H9 (cell line): ENCODE data around the gene NKPD1. TPM values are rescaled to one million over a fixed set of nuclear protein-coding genes. Genes with fewer than 3 reads are reported as not detected.

Experiments
- DNase-seq: peaks from one replicate; pipeline ENCODE4 v3.0.0-alpha.2; 2017
- H2AFZ ChIP-seq: one replicate; pipeline ENCODE4 v1.6.1; 2013; ENCODE audit warnings: mild to moderate bottlenecking, low read length, control low read depth, moderate library complexity
- H2AK5ac ChIP-seq: 2 replicates; pipeline ENCODE4 v1.6.1; 2013; ENCODE audit warnings: low read length, control low read depth, mixed read lengths; ENCODE audit not compliant: insufficient read length
- H2BK120ac ChIP-seq: one replicate; pipeline ENCODE4 v1.6.1; 2013; ENCODE audit warnings: low read depth, mild to moderate bottlenecking, low read length, control low read depth, inconsistent platforms; ENCODE audit not compliant: poor library complexity, severe bottlenecking
- H2BK12ac ChIP-seq: 2 replicates; pipeline ENCODE4 v1.6.1; 2013; ENCODE audit warnings: low read length, control low read depth, mixed read lengths, low read depth; ENCODE audit not compliant: insufficient read length
- H2BK15ac ChIP-seq: 2 replicates; pipeline ENCODE4 v1.6.1; 2013; ENCODE audit warnings: low read depth, low read length, control low read depth
- H2BK20ac ChIP-seq: one replicate; pipeline ENCODE4 v1.6.1; 2013; ENCODE audit warnings: low read depth, mild to moderate bottlenecking, low read length, control low read depth, inconsistent platforms; ENCODE audit not compliant: poor library complexity, severe bottlenecking
- H2BK5ac ChIP-seq: 2 replicates; pipeline ENCODE4 v1.6.1; 2013; ENCODE audit warnings: low read length, control low read depth, mixed read lengths; ENCODE audit not compliant: insufficient read length
- H3K14ac ChIP-seq: 2 replicates; pipeline ENCODE4 v1.6.1; 2013; ENCODE audit warnings: low read length, control low read depth; ENCODE audit not compliant: insufficient read depth
- H3K18ac ChIP-seq: 2 replicates; pipeline ENCODE4 v1.6.1; 2013; ENCODE audit warnings: low read depth, mild to moderate bottlenecking, mixed read lengths, low read length, control low read depth; ENCODE audit not compliant: insufficient read length
- H3K23ac ChIP-seq: 2 replicates; pipeline ENCODE4 v1.6.1; 2013; ENCODE audit warnings: low read length, control low read depth, mixed read lengths, low read depth; ENCODE audit not compliant: insufficient read length
- H3K23me2 ChIP-seq: 2 replicates; pipeline ENCODE4 v1.6.1; 2013; ENCODE audit warnings: low read depth, mild to moderate bottlenecking, mixed read lengths, low read length, control low read depth; ENCODE audit not compliant: insufficient read length, poor library complexity, severe bottlenecking
- H3K27ac ChIP-seq: 2 replicates; pipeline ENCODE4 v1.5.1; 2013; ENCODE audit warnings: low read length, control low read depth, mixed read lengths, low read depth; ENCODE audit not compliant: insufficient read length
- H3K27me3 ChIP-seq: 2 replicates; pipeline ENCODE4 v1.6.1; 2013; ENCODE audit warnings: low read length, control low read depth, inconsistent platforms; ENCODE audit not compliant: insufficient read depth
- H3K4ac ChIP-seq: 2 replicates; pipeline ENCODE4 v1.6.1; 2013; ENCODE audit warnings: low read depth, mild to moderate bottlenecking, control low read depth, inconsistent platforms, low read length, moderate library complexity
- H3K4me1 ChIP-seq: 2 replicates; pipeline ENCODE4 v1.6.1; 2013; ENCODE audit warnings: low read length, control low read depth, inconsistent platforms; ENCODE audit not compliant: insufficient read depth
- H3K4me2 ChIP-seq: 2 replicates; pipeline ENCODE4 v1.6.1; 2013; ENCODE audit warnings: low read length, control low read depth, mixed read lengths; ENCODE audit not compliant: insufficient read length, insufficient read depth
- H3K56ac ChIP-seq: 2 replicates; pipeline ENCODE4 v1.6.1; 2013; ENCODE audit warnings: low read depth, mild to moderate bottlenecking, mixed read lengths, low read length, control low read depth; ENCODE audit not compliant: insufficient read length
- H3K79me1 ChIP-seq: 2 replicates; pipeline ENCODE4 v1.6.1; 2013; ENCODE audit warnings: low read depth, mild to moderate bottlenecking, moderate library complexity, low read length, control low read depth, inconsistent platforms; ENCODE audit not compliant: insufficient read depth, poor library complexity, severe bottlenecking
- H3K79me2 ChIP-seq: 2 replicates; pipeline ENCODE4 v1.6.1; 2013; ENCODE audit warnings: low read length, control low read depth, inconsistent platforms; ENCODE audit not compliant: insufficient read depth
- H3K9ac ChIP-seq: 2 replicates; pipeline ENCODE4 v1.6.1; 2013; ENCODE audit warnings: low read length, control low read depth, mixed read lengths; ENCODE audit not compliant: insufficient read length; ENCODE audit errors: extremely low read depth
- H3K9me3 ChIP-seq: one replicate; pipeline ENCODE4 v1.6.1; 2013; ENCODE audit warnings: low read depth, low read length, inconsistent platforms; ENCODE audit not compliant: control insufficient read depth
- H3T11ph ChIP-seq: one replicate; pipeline ENCODE4 v1.6.1; 2013; ENCODE audit warnings: mild to moderate bottlenecking, low read length, control low read depth, inconsistent platforms
- H4K20me1 ChIP-seq: one replicate; pipeline ENCODE4 v1.6.1; 2013; ENCODE audit not compliant: control insufficient read depth, insufficient read length, insufficient read depth
- H4K5ac ChIP-seq: 2 replicates; pipeline ENCODE4 v1.6.1; 2013; ENCODE audit warnings: low read depth, mild to moderate bottlenecking, mixed read lengths, low read length, control low read depth; ENCODE audit not compliant: insufficient read length
- H4K8ac ChIP-seq: replicated peaks from 2 replicates; pipeline ENCODE4 v1.6.1; 2013; ENCODE audit warnings: low read length, control low read depth, mixed read lengths, low read depth; ENCODE audit not compliant: insufficient read length
- H4K91ac ChIP-seq: 2 replicates; pipeline ENCODE4 v1.6.1; 2013; ENCODE audit warnings: low read depth, mild to moderate bottlenecking, moderate library complexity, mixed read lengths, low read length, control low read depth; ENCODE audit not compliant: insufficient read length
- H3K27ac Mint-ChIP-seq, 3 experiments: 2 replicates in 2 of 3; 3 replicates in 1 of 3; pipeline ENCODE4 v1.8.0; 2020 to 2021; ENCODE audit warnings: mixed read lengths in 3 of 3, mild to moderate bottlenecking in 1 of 3, moderate library complexity in 1 of 3
- H3K27me3 Mint-ChIP-seq: 2 replicates; pipeline ENCODE4 v1.8.0; 2021; ENCODE audit warnings: low read depth, mild to moderate bottlenecking, moderate library complexity, mixed read lengths
- H3K36me3 Mint-ChIP-seq, 3 experiments: 2 replicates in 2 of 3; 3 replicates in 1 of 3; pipeline ENCODE4 v1.8.0; 2020 to 2021; ENCODE audit warnings: low read depth in 3 of 3, mixed read lengths in 3 of 3; ENCODE audit not compliant: insufficient read depth in 1 of 3
- H3K4me1 Mint-ChIP-seq, 2 experiments: 2 replicates each; pipeline ENCODE4 v1.8.0; 2020; ENCODE audit warnings: mixed read lengths in 2 of 2
- H3K4me3 Mint-ChIP-seq, 2 experiments: 2 replicates in 1 of 2; 3 replicates in 1 of 2; pipeline ENCODE4 v1.8.0; 2020 to 2021; ENCODE audit warnings: mild to moderate bottlenecking in 2 of 2, mixed read lengths in 2 of 2, moderate library complexity in 1 of 2
- H3K9me3 Mint-ChIP-seq, 2 experiments: 2 replicates in 1 of 2; 3 replicates in 1 of 2; pipeline ENCODE4 v1.8.0; 2020; ENCODE audit warnings: mild to moderate bottlenecking in 2 of 2, mixed read lengths in 2 of 2, moderate library complexity in 1 of 2
- WGBS: extraction: QIAGEN DNeasy Blood & Tissue Kit; methylation state at CpG from one replicate; pipeline ENCODE4 v1.1.7; 2013; ENCODE audit warnings: missing lambda C conversion rate, low lambda C conversion rate, mixed read lengths; ENCODE audit not compliant: insufficient read length; ENCODE audit errors: extremely low coverage; 5-methylcytosine and 5-hydroxymethylcytosine counted together
- total RNA-seq: library from RNA; stranded (reverse); gene quantifications from 2 replicates; pipeline ENCODE4 v1.2.1, GENCODE V29; 2021
- TF ChIP-seq, protein P1 (sequence below): fragments of 200-600 bp; sonication (generic); conservative IDR thresholded peaks from 3 replicates; pipeline ENCODE4 v1.8.0; 2021; ENCODE audit warnings: antibody characterized with exemption, mild to moderate bottlenecking

NKPD1 gene
- total RNA-seq, 1 experiment from 2014 or later, result 0.17 TPM

DNA sequence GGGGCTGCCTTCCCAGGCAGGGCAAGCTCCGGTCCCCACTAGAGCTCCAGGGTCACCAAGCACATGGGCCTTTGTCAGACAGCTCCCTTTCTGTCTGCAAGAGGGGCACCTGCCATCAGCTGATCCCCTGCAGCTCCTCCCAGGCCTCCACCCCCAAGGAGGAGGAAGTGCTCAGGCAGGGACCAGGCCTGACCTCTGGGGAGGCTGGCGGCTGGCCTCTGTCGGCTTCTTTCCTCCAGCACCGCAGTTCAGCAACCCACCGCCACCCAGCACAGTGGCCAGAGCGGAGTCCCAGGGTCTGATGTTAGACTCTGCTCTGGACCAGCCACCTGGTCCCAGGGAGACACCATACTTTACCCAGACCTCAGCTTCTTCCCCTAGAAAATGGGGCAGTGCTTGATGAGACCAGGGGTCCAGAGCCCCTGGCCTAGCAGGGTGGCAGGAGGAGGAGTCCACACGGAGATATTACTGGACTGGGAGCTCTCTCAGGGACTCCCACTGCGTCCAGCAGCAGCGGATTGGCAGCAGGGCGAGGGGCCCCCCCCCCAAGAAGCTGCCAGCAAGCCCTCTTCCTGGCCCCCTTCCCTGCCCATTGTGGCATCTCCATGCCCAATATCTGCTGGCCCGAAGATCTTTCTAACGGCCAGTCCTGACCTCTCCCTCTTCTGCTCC is 24.1 kb downstream of the NKPD1 start:
- H3K27me3 ChIP-seq, result no peaks in the 10 kb centered on the region
- H4K20me1 ChIP-seq, result no peaks in the 10 kb centered on the region
- no peaks in the 10 kb centered on the region for H3K23me2 ChIP-seq
- whole genome bisulfite sequencing, result no CpG with 5 or more reads among the region's 12 CpGs
- no peaks in the 10 kb centered on the region; the same call in 1 of the 2 replicates for H3K79me2 ChIP-seq
- H2AFZ ChIP-seq, result no peak overlapping the region
- H3K9me3 ChIP-seq, result no peaks in the 10 kb centered on the region
- H2BK120ac ChIP-seq, result no peak overlapping the region
- H3K23ac ChIP-seq, result no peak overlapping the region
- H4K91ac ChIP-seq, result no peak overlapping the region
- H2AK5ac ChIP-seq, result no peak overlapping the region
- peak overlapping the region; percentile 28 for H3K18ac ChIP-seq
- H3K4ac ChIP-seq, result no peak overlapping the region
- no peak overlapping the region for H3K9ac ChIP-seq
- Mint-ChIP-seq H3K27ac (peak overlapping the region in 2 of 3 experiments; percentile 87 to 88; a peak in 4 of 7 replicates), H3K4me3 (no peak overlapping the region; a peak in 1 of 5 replicates), H3K27me3 (no peaks in the 10 kb centered on the region), H3K4me1 (peaks cover 27 to 29% of the 10 kb centered on the region in 2 experiments), H3K36me3 (peaks cover 7 to 10% (median 10%) of the 10 kb centered on the region in 3 experiments; a peak in 6 of 7 replicates), H3K9me3 (no peaks in the 10 kb centered on the region)
- no peak overlapping the region for H2BK12ac ChIP-seq
- H3T11ph ChIP-seq, result no peak overlapping the region
- no peak for DNase-seq
- H3K4me1 ChIP-seq, result no peaks in the 10 kb centered on the region
- H2BK20ac ChIP-seq, result no peak overlapping the region
- H3K79me1 ChIP-seq, result no peaks in the 10 kb centered on the region
- H2BK5ac ChIP-seq, result no peak overlapping the region
- no peak overlapping the region for H4K8ac ChIP-seq
- TF ChIP-seq, protein P1, sequence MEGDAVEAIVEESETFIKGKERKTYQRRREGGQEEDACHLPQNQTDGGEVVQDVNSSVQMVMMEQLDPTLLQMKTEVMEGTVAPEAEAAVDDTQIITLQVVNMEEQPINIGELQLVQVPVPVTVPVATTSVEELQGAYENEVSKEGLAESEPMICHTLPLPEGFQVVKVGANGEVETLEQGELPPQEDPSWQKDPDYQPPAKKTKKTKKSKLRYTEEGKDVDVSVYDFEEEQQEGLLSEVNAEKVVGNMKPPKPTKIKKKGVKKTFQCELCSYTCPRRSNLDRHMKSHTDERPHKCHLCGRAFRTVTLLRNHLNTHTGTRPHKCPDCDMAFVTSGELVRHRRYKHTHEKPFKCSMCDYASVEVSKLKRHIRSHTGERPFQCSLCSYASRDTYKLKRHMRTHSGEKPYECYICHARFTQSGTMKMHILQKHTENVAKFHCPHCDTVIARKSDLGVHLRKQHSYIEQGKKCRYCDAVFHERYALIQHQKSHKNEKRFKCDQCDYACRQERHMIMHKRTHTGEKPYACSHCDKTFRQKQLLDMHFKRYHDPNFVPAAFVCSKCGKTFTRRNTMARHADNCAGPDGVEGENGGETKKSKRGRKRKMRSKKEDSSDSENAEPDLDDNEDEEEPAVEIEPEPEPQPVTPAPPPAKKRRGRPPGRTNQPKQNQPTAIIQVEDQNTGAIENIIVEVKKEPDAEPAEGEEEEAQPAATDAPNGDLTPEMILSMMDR, result no peak
- H4K5ac ChIP-seq, result no peak overlapping the region
- H3K56ac ChIP-seq, result no peak overlapping the region
- no peak overlapping the region for H3K4me2 ChIP-seq
- peak overlapping the region; percentile 40; the same call in 1 of the 2 replicates for H3K14ac ChIP-seq
- no peak overlapping the region for H3K27ac ChIP-seq
- no peak overlapping the region for H2BK15ac ChIP-seq
